ENCODE results near the gene HNRNPDL. TPM values are rescaled to one million over a fixed set of nuclear protein-coding genes. Genes with fewer than 3 reads are reported as not detected.

Gene HNRNPDL
- total and polyA plus RNA-seq, 2 of the 4 experiments (the other 2 are of a cell fraction): 52.9 to 276 TPM

GRCh38 chr4:82382751-82383150 is 47.5 kb downstream of the HNRNPDL start:
- 100% methylated on average over 1 of the region's 2 CpGs; no CpG with 5 or more reads in 1 of the 2 experiments for WGBS, 2 experiments (ENCODE audit: extremely low coverage in 2 of 2, insufficient read length in 1 of 2)
- no peak overlapping the region for H4K5ac ChIP-seq (ENCODE audit: low read depth, low read length)
- dilution Hi-C loops (cut with HindIII; ENCODE audit: low sequenced_read_pairs, unreplicated experiment): no loop called here
- no peaks in the 10 kb centered on the region for H3K4me1 ChIP-seq (ENCODE audit: control insufficient read depth, insufficient read depth, low read length)
- ChIA-PET POLR2A (ENCODE audit: unreplicated experiment) (no interaction called here), CTCF (no interaction called here)
- DNase-seq (no peak), ATAC-seq (ENCODE audit: low read depth) (no peak)
- no peak overlapping the region for H3K4ac ChIP-seq (ENCODE audit: low read depth, low read length)
- no peak overlapping the region for H3K4me2 ChIP-seq (ENCODE audit: low read depth, low read length)
- in situ Hi-C loops (cut with MboI; ENCODE audit: low sequenced_read_pairs): loop anchor here (5.0 kb wide), 1 partner anchor 35 kb away; no protein-coding TSS in a partner anchor
- no peak overlapping the region for H3K9ac ChIP-seq (ENCODE audit: low read depth, low read length)
- H3K36me3 ChIP-seq (ENCODE audit: control insufficient read depth, insufficient read depth, low read length): peaks cover 4% of the 10 kb centered on the region; the same call in 1 of the 2 replicates
- H3K79me1 ChIP-seq (ENCODE audit: low read depth in 1 of 2, low read length in 2 of 2): peaks cover 14 to 32% of the 10 kb centered on the region in 2 experiments
- no peak overlapping the region for H3K4me3 ChIP-seq (ENCODE audit: insufficient read depth, low read depth, low read length)
- TF ChIP-seq POLR2A (IDR thresholded peaks at IDR 0.05; ENCODE audit: low read depth, low read length) (no peak), MAFK (IDR thresholded peaks at IDR 0.05; ENCODE audit: low read depth, low read length) (no peak), FOS (IDR thresholded peaks at IDR 0.05; ENCODE audit: low read depth, low read length) (no peak), CEBPB (IDR thresholded peaks at IDR 0.05; ENCODE audit: low read depth, low read length) (no peak), RFX5 (IDR thresholded peaks at IDR 0.05; ENCODE audit: low read depth, low read length) (no peak), BHLHE40 (IDR thresholded peaks at IDR 0.05; ENCODE audit: low read depth, low read length) (no peak), CHD1 (IDR thresholded peaks at IDR 0.05; ENCODE audit: low read depth, low read length) (no peak), RAD21 (IDR thresholded peaks at IDR 0.05; ENCODE audit: low read length) (no peak), NFE2L2 (IDR thresholded peaks at IDR 0.05; ENCODE audit: low read depth, low read length) (no peak)
- H2BK15ac ChIP-seq (ENCODE audit: low read depth, low read length): no peak overlapping the region
- no peak overlapping the region for H3K27ac ChIP-seq (ENCODE audit: insufficient read depth, low read length)
- H3K56ac ChIP-seq (ENCODE audit: extremely low read depth, insufficient read depth, low read length): no peak overlapping the region
- no peak overlapping the region for H4K91ac ChIP-seq (ENCODE audit: insufficient read depth, low read depth, low read length)
- H3K18ac ChIP-seq (ENCODE audit: low read depth, low read length): no peak overlapping the region
- H3K27me3 ChIP-seq (ENCODE audit: control insufficient read depth, insufficient read depth, low read length): no peaks in the 10 kb centered on the region
- no peak overlapping the region for H2BK5ac ChIP-seq (ENCODE audit: low read depth, low read length, poor library complexity, severe bottlenecking)
- H2AFZ ChIP-seq (replicated peaks; ENCODE audit: low read length, poor library complexity): no peak overlapping the region
- H2AK5ac ChIP-seq (ENCODE audit: low read depth, low read length): no peak overlapping the region
- H3K9me1 ChIP-seq (ENCODE audit: insufficient read depth, low read length): peaks cover 3% of the 10 kb centered on the region; the same call in 1 of the 2 replicates
- no TSS peak for BruUV-seq (replicated peaks)
- no peak overlapping the region for H4K8ac ChIP-seq (ENCODE audit: low read depth in 2 of 2, low read length in 2 of 2)
- H3K23ac ChIP-seq (ENCODE audit: low read depth, low read length): no peak overlapping the region
- H2AK9ac ChIP-seq (replicated peaks; ENCODE audit: low read depth, low read length, poor library complexity): no peak overlapping the region
- H2BK20ac ChIP-seq (ENCODE audit: low read depth, low read length): no peak overlapping the region
- intact Hi-C loops (cut with micrococcal nuclease): no loop called here
- H4K20me1 ChIP-seq (ENCODE audit: insufficient read depth, low read length): no peaks in the 10 kb centered on the region; the same call in 1 of the 2 replicates
- no peak overlapping the region for H2BK120ac ChIP-seq (ENCODE audit: low read depth, low read length)
- no peaks in the 10 kb centered on the region for H3K9me3 ChIP-seq (ENCODE audit: control insufficient read depth, insufficient read depth, low read length)
- H3K14ac ChIP-seq (replicated peaks; ENCODE audit: low read depth, low read length): no peak overlapping the region

Data from IMR-90 (cell line).